ENCODE data around the gene AUNIP.

Gene AUNIP

GRCh38 chr1:25863486-25864262, 4.4 kb upstream of the AUNIP start:
- WGBS, result 93% methylated on average over 25 of the region's 25 CpGs
- H3K4me1 ChIP-seq (ENCODE audit: insufficient read depth, low read length), result peaks cover 8% of the 10 kb centered on the region; the same call in 1 of the 2 replicates
- no peak overlapping the region for H3K9ac ChIP-seq (ENCODE audit: low read depth, low read length)
- no peaks in the 10 kb centered on the region for H3K9me3 ChIP-seq (ENCODE audit: insufficient read depth, low read depth, low read length)
- no peaks in the 10 kb centered on the region; the same call in 1 of the 2 replicates for H3K36me3 ChIP-seq (ENCODE audit: insufficient read depth, low read length)
- no peak overlapping the region for H3K4me3 ChIP-seq (ENCODE audit: low read length)
- no peak overlapping the region for H3K27ac ChIP-seq (ENCODE audit: low read depth, low read length)
- H3K27me3 ChIP-seq (ENCODE audit: insufficient read depth, low read length), result no peaks in the 10 kb centered on the region

GRCh38 chr1:25862785-25863485, 3.7 kb upstream of the AUNIP start:
- WGBS, result 95% methylated on average over 20 of the region's 20 CpGs
- Histone ChIP-seq H3K4me3 (ENCODE audit: low read length) (no peak overlapping the region), H3K27me3 (ENCODE audit: insufficient read depth, low read length) (no peaks in the 10 kb centered on the region), H3K4me1 (ENCODE audit: insufficient read depth, low read length) (peaks cover 12% of the 10 kb centered on the region; the same call in 1 of the 2 replicates), H3K9ac (ENCODE audit: low read depth, low read length) (no peak overlapping the region), H3K27ac (ENCODE audit: low read depth, low read length) (no peak overlapping the region), H3K36me3 (ENCODE audit: insufficient read depth, low read length) (no peaks in the 10 kb centered on the region; the same call in 1 of the 2 replicates), H3K9me3 (ENCODE audit: insufficient read depth, low read depth, low read length) (no peaks in the 10 kb centered on the region)

GRCh38 chr1:25861316-25862286, 2.3 kb upstream of the AUNIP start:
- no peak overlapping the region for H3K4me3 ChIP-seq (ENCODE audit: low read length)
- no peaks in the 10 kb centered on the region for H3K27me3 ChIP-seq (ENCODE audit: insufficient read depth, low read length)
- no peak overlapping the region for H3K9ac ChIP-seq (ENCODE audit: low read depth, low read length)
- H3K9me3 ChIP-seq (ENCODE audit: insufficient read depth, low read depth, low read length), result no peaks in the 10 kb centered on the region
- H3K36me3 ChIP-seq (ENCODE audit: insufficient read depth, low read length), result no peaks in the 10 kb centered on the region; the same call in 1 of the 2 replicates
- H3K27ac ChIP-seq (ENCODE audit: low read depth, low read length), result no peak overlapping the region
- H3K4me1 ChIP-seq (ENCODE audit: insufficient read depth, low read length), result peaks cover 9% of the 10 kb centered on the region; the same call in 1 of the 2 replicates
- WGBS, result 89% methylated on average over 16 of the region's 16 CpGs

- H3K27ac ChIP-seq (ENCODE audit: low read depth, low read length), result no peak overlapping the region
- H3K4me1 ChIP-seq (ENCODE audit: insufficient read depth, low read length), result peaks cover 9% of the 10 kb centered on the region; the same call in 1 of the 2 replicates
- no peaks in the 10 kb centered on the region for H3K9me3 ChIP-seq (ENCODE audit: insufficient read depth, low read depth, low read length)
- 31% methylated on average over 7 of the region's 7 CpGs for WGBS
- peak overlapping the region; percentile 88 for H3K4me3 ChIP-seq (ENCODE audit: low read length)
- no peaks in the 10 kb centered on the region for H3K27me3 ChIP-seq (ENCODE audit: insufficient read depth, low read length)
- peak overlapping the region; percentile 97 for H3K9ac ChIP-seq (ENCODE audit: low read depth, low read length)
- H3K36me3 ChIP-seq (ENCODE audit: insufficient read depth, low read length), result no peaks in the 10 kb centered on the region; the same call in 1 of the 2 replicates
These were observed 763 bp downstream of the AUNIP start for GRCh38 chr1:25858494-25858893.

- 90% methylated on average over 11 of the region's 11 CpGs for WGBS
- Histone ChIP-seq H3K36me3 (ENCODE audit: insufficient read depth, low read length) (no peaks in the 10 kb centered on the region), H3K27me3 (ENCODE audit: insufficient read depth, low read length) (no peaks in the 10 kb centered on the region), H3K27ac (ENCODE audit: low read depth, low read length) (no peak overlapping the region), H3K9ac (ENCODE audit: low read depth, low read length) (no peak overlapping the region), H3K4me3 (ENCODE audit: low read length) (no peak overlapping the region), H3K9me3 (ENCODE audit: insufficient read depth, low read depth, low read length) (no peaks in the 10 kb centered on the region), H3K4me1 (ENCODE audit: insufficient read depth, low read length) (peaks cover 9% of the 10 kb centered on the region; the same call in 1 of the 2 replicates)
These were observed 2.4 kb downstream of the AUNIP start for GRCh38 chr1:25856856-25857255.

- H3K27ac ChIP-seq (ENCODE audit: low read depth, low read length), result no peak overlapping the region
These were observed 4.7 kb downstream of the AUNIP start for GRCh38 chr1:25854554-25854953.

GRCh38 chr1:25848531-25848930, 10.7 kb downstream of the AUNIP start:
- Histone ChIP-seq H3K9ac (ENCODE audit: low read depth, low read length) (no peak overlapping the region), H3K9me3 (ENCODE audit: insufficient read depth, low read depth, low read length) (no peaks in the 10 kb centered on the region), H3K36me3 (ENCODE audit: insufficient read depth, low read length) (0 out of 2 replicates have a peak, but pooled peaks cover 2% of the 10 kb centered on the region), H3K4me3 (ENCODE audit: low read length) (no peak overlapping the region), H3K27ac (ENCODE audit: low read depth, low read length) (peak overlapping the region; percentile 9; the same call in 1 of the 2 replicates), H3K27me3 (ENCODE audit: insufficient read depth, low read length) (no peaks in the 10 kb centered on the region), H3K4me1 (ENCODE audit: insufficient read depth, low read length) (no peaks in the 10 kb centered on the region)
- WGBS, result 48% methylated on average over 1 of the region's 1 CpG

More at GRCh38 chr1:25854554-25854953, 4.7 kb downstream of the AUNIP start:
- H3K9ac ChIP-seq (ENCODE audit: low read depth, low read length), result no peak overlapping the region
- 0 out of 2 replicates have a peak, but pooled peaks cover 2% of the 10 kb centered on the region for H3K36me3 ChIP-seq (ENCODE audit: insufficient read depth, low read length)
- no peak overlapping the region for H3K4me3 ChIP-seq (ENCODE audit: low read length)
- H3K4me1 ChIP-seq (ENCODE audit: insufficient read depth, low read length), result peaks cover 5% of the 10 kb centered on the region; the same call in 1 of the 2 replicates
- 100% methylated on average over 2 of the region's 2 CpGs for WGBS
- no peaks in the 10 kb centered on the region for H3K9me3 ChIP-seq (ENCODE audit: insufficient read depth, low read depth, low read length)
- H3K27me3 ChIP-seq (ENCODE audit: insufficient read depth, low read length), result no peaks in the 10 kb centered on the region

- H3K27ac ChIP-seq (ENCODE audit: low read depth, low read length), result no peak overlapping the region
- 0 out of 2 replicates have a peak, but pooled peaks cover 2% of the 10 kb centered on the region for H3K36me3 ChIP-seq (ENCODE audit: insufficient read depth, low read length)
- H3K9me3 ChIP-seq (ENCODE audit: insufficient read depth, low read depth, low read length), result no peaks in the 10 kb centered on the region
- no peaks in the 10 kb centered on the region for H3K27me3 ChIP-seq (ENCODE audit: insufficient read depth, low read length)
- no peaks in the 10 kb centered on the region for H3K4me1 ChIP-seq (ENCODE audit: insufficient read depth, low read length)
- WGBS, result 82% methylated on average over 4 of the region's 4 CpGs
- H3K9ac ChIP-seq (ENCODE audit: low read depth, low read length), result no peak overlapping the region
- no peak overlapping the region for H3K4me3 ChIP-seq (ENCODE audit: low read length)
These were observed 11.3 kb downstream of the AUNIP start for GRCh38 chr1:25847929-25848328.

GRCh38 chr1:25845664-25846063, 13.6 kb downstream of the AUNIP start:
- 0 out of 2 replicates have a peak, but pooled peaks cover 2% of the 10 kb centered on the region for H3K36me3 ChIP-seq (ENCODE audit: insufficient read depth, low read length)
- no peaks in the 10 kb centered on the region for H3K27me3 ChIP-seq (ENCODE audit: insufficient read depth, low read length)
- no peaks in the 10 kb centered on the region for H3K9me3 ChIP-seq (ENCODE audit: insufficient read depth, low read depth, low read length)
- no peaks in the 10 kb centered on the region for H3K4me1 ChIP-seq (ENCODE audit: insufficient read depth, low read length)
- no peak overlapping the region for H3K9ac ChIP-seq (ENCODE audit: low read depth, low read length)
- 86% methylated on average over 5 of the region's 5 CpGs for WGBS
- no peak overlapping the region for H3K4me3 ChIP-seq (ENCODE audit: low read length)
- H3K27ac ChIP-seq (ENCODE audit: low read depth, low read length), result no peak overlapping the region

GRCh38 chr1:25844536-25845337, 14.5 kb downstream of the AUNIP start:
- WGBS, result 92% methylated on average over 3 of the region's 3 CpGs

More at GRCh38 chr1:25844536-25845337, 14.5 kb downstream of the AUNIP start:
- Histone ChIP-seq H3K4me1 (ENCODE audit: insufficient read depth, low read length) (no peaks in the 10 kb centered on the region), H3K4me3 (ENCODE audit: low read length) (no peak overlapping the region), H3K9me3 (ENCODE audit: insufficient read depth, low read depth, low read length) (no peaks in the 10 kb centered on the region), H3K36me3 (ENCODE audit: insufficient read depth, low read length) (no peaks in the 10 kb centered on the region), H3K9ac (ENCODE audit: low read depth, low read length) (no peak overlapping the region), H3K27me3 (ENCODE audit: insufficient read depth, low read length) (no peaks in the 10 kb centered on the region), H3K27ac (ENCODE audit: low read depth, low read length) (no peak overlapping the region)

All from HUES64 (cell line).